T-helper 2 cell treated with Interferon-gamma antibody and Interleukin-4, amounts not matched to agents 5 μg/mL and 100 μg/mL, for 36 hours (primary cell): ENCODE measurements around the gene NACC2.

Experiments
- DNase-seq: peaks from one replicate; pipeline ENCODE4 v3.0.0; 2021; ENCODE audit warnings: low spot score
- H3K27ac Mint-ChIP-seq: one replicate; pipeline ENCODE4 v1.8.0; 2021; ENCODE audit warnings: mild to moderate bottlenecking, mixed read lengths
- H3K27me3 Mint-ChIP-seq: one replicate; pipeline ENCODE4 v1.8.0; 2021; ENCODE audit warnings: low read depth, mixed read lengths
- H3K36me3 Mint-ChIP-seq: one replicate; pipeline ENCODE4 v1.8.0; 2021; ENCODE audit warnings: low read depth, mixed read lengths
- H3K4me1 Mint-ChIP-seq: one replicate; pipeline ENCODE4 v1.8.0; 2021; ENCODE audit warnings: low read depth, mixed read lengths
- H3K4me3 Mint-ChIP-seq: one replicate; pipeline ENCODE4 v1.8.0; 2022; ENCODE audit warnings: mild to moderate bottlenecking, moderate library complexity, mixed read lengths
- H3K9me3 Mint-ChIP-seq: one replicate; pipeline ENCODE4 v1.8.0; 2021; ENCODE audit warnings: mixed read lengths

NACC2 gene

DNA sequence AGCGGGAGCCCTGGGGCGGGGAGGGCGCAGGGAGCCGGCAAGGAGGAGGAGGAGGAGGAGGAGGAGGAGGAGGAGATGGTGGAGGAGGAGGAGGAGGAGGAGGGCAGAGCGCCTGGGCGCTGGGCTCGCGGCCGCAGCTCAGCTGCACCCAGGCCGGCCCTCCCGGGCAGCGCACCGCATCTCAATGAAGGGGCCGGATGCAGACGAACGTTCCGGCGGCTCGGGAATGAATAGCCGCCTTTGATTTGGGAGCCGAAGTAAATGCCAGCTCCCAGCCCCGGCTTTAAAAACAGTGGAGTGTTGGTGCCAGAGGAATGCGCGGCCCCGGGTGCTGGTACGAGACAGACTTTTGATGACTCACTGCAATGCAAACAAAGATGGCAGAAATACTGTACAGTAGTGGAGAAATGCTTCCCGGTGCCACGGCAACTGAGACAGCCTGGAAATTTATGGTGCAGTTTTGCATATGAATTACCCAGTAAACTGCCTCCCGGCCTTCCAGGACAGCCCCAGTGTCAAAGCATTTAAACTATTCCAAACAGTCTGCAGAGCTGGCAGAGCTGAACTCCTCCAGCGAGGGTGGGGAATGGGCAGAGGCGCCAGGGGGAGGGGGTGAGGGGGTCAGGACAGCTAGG, 43.1 kb downstream of the NACC2 start:
- H3K36me3 Mint-ChIP-seq: no peaks in the 10 kb centered on the region
- no peaks in the 10 kb centered on the region for H3K9me3 Mint-ChIP-seq
- no peaks in the 10 kb centered on the region for H3K4me1 Mint-ChIP-seq
- H3K4me3 Mint-ChIP-seq: no peak overlapping the region
- peaks cover 6% of the 10 kb centered on the region for H3K27me3 Mint-ChIP-seq
- H3K27ac Mint-ChIP-seq: no peak overlapping the region
- DNase-seq: no peak

- Mint-ChIP-seq H3K27ac (no peak overlapping the region), H3K4me1 (no peaks in the 10 kb centered on the region), H3K27me3 (peaks cover 6% of the 10 kb centered on the region), H3K36me3 (no peaks in the 10 kb centered on the region), H3K4me3 (no peak overlapping the region), H3K9me3 (no peaks in the 10 kb centered on the region)
- no peak for DNase-seq
These were observed 43.6 kb downstream of the NACC2 start for GRCh38 chr9:136051453-136051836.

DNA sequence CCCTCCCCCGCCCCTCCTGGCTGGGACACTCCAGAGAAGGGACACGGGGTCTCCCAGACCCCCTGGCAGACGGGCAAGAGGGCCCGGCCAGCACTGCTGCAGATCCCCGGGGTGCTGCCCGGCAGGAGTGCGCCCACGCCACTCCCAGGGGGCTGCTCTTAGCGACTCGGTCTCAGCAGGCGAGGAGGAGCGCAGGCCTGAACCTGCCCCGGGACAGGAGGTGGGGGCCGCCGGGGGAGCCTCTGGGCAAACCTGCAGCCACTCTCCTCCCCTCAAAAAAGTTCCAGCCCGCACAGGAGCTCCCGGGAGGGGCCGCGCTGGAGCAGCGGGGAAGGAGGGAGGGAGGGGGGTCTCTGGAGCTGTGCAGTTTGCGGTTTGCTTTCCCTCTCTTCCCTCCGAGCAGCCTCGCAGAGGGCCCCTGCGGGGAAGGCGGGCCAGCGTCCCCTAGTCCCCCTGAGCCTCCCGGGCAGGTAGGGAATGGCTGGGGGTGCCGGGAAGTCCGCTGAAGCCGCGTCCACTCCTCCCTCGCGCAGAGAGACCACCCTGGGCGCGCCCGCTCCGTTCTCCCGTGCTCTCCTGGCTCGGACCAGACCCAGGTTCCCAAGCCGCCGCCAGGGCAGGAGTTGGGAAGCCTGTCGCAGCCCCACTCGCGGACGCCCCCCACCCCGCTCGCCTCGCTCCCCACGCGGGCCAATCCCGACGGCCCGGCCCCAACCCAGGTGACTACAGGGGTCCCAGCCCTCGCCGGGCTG, 44.2 kb downstream of the NACC2 start:
- Mint-ChIP-seq H3K9me3 (no peaks in the 10 kb centered on the region), H3K27ac (no peak overlapping the region), H3K4me3 (no peak overlapping the region), H3K36me3 (no peaks in the 10 kb centered on the region), H3K4me1 (no peaks in the 10 kb centered on the region), H3K27me3 (peaks cover 6% of the 10 kb centered on the region)
- DNase-seq: no peak

GRCh38 chr9:136050266-136050700, 44.8 kb downstream of the NACC2 start:
- H3K27me3 Mint-ChIP-seq: peaks cover 6% of the 10 kb centered on the region
- no peak overlapping the region for H3K4me3 Mint-ChIP-seq
- no peak overlapping the region for H3K27ac Mint-ChIP-seq
- DNase-seq: no peak
- no peaks in the 10 kb centered on the region for H3K4me1 Mint-ChIP-seq
- H3K9me3 Mint-ChIP-seq: no peaks in the 10 kb centered on the region
- H3K36me3 Mint-ChIP-seq: no peaks in the 10 kb centered on the region

- H3K27me3 Mint-ChIP-seq: peaks cover 6% of the 10 kb centered on the region
- H3K36me3 Mint-ChIP-seq: no peaks in the 10 kb centered on the region
- H3K9me3 Mint-ChIP-seq: no peaks in the 10 kb centered on the region
- no peak for DNase-seq
- no peak overlapping the region for H3K4me3 Mint-ChIP-seq
- H3K27ac Mint-ChIP-seq: no peak overlapping the region
- H3K4me1 Mint-ChIP-seq: no peaks in the 10 kb centered on the region
These were observed 45.4 kb downstream of the NACC2 start for GRCh38 chr9:136049491-136050265.

DNA sequence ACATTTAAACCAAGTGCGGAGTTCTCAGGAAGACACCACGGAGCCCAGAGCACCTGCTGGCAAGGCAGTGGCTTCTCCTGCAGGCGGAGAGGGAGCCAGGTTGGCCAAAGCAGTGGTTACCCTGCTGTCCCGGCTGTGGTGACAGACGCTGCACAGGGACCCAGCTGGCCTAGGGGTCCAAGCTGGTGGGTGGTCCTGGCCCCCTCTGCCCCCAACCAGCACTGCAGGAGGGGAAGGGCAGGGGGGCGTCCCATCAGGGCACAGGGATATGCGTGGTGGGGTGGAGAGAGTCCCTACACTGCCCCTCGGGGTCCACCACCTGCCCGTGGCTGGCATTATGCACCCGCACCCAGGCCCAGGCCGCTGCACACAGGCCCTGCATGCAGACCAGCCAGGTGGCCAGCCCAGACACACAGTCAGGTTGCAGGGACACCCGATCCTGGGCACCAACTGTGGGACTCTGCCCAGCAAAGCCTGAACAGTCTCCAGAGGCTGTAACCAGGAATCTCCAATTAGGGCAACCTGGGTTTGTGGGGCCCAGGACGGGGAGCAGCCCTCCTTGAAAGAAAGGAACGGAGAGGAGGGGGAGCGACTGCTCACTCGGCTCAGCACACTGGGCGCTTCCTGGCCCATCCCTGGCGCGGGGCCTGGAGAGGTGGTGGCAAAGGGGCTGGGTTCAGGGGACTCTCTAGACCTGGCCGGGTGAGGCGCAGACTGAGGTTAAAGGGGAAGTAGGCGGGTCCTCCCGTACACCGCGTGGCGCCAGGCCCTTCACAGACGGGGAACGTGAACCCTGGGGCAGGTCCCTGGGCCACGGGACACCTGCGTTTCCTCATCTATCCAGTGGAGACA, 46.3 kb downstream of the NACC2 start:
- no peak for DNase-seq
- Mint-ChIP-seq H3K4me3 (no peak overlapping the region), H3K36me3 (no peaks in the 10 kb centered on the region), H3K9me3 (no peaks in the 10 kb centered on the region), H3K27ac (no peak overlapping the region), H3K4me1 (no peaks in the 10 kb centered on the region), H3K27me3 (peaks cover 6% of the 10 kb centered on the region)

DNA sequence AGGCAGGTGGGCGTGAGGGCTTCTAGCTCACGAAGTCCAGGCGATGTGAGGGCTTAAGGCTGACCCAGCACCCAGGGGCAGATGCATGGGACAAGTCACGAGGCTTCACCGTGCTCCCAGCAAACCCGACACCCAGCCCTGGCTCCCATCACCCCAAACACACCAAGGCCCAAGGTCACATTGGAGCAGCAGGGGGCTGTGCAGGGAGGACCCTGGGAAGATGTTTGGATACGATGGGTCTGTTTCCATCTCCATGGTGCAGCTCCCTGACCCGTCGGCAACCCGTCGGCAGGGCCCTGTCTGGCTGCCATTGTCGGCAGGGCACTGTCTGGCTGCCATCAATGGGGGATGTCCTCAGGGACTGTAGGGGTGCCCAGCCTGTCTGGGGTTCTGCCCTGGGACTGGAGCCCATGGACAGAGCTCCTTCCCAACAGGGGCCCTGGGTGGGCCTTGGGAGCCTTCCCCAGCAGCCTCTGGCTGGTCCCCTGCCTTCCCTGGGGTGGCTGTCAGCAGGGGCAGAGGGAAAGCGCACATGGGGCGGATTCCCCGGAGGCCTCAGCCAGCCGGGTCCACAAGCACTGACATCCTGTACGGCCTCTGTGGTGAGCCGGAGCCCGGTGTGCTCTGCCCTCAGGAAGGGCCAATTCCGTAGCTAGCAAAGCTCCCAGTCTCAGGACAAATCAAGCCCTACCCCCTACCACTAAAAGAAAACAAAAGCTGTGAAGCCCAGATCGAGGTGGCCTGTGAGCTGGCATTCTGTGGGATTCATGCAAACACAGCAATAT, 47.1 kb downstream of the NACC2 start:
- H3K27me3 Mint-ChIP-seq: peaks cover 6% of the 10 kb centered on the region
- H3K4me1 Mint-ChIP-seq: no peaks in the 10 kb centered on the region
- H3K9me3 Mint-ChIP-seq: no peaks in the 10 kb centered on the region
- no peaks in the 10 kb centered on the region for H3K36me3 Mint-ChIP-seq
- no peak overlapping the region for H3K27ac Mint-ChIP-seq
- no peak overlapping the region for H3K4me3 Mint-ChIP-seq
- no peak for DNase-seq

DNA sequence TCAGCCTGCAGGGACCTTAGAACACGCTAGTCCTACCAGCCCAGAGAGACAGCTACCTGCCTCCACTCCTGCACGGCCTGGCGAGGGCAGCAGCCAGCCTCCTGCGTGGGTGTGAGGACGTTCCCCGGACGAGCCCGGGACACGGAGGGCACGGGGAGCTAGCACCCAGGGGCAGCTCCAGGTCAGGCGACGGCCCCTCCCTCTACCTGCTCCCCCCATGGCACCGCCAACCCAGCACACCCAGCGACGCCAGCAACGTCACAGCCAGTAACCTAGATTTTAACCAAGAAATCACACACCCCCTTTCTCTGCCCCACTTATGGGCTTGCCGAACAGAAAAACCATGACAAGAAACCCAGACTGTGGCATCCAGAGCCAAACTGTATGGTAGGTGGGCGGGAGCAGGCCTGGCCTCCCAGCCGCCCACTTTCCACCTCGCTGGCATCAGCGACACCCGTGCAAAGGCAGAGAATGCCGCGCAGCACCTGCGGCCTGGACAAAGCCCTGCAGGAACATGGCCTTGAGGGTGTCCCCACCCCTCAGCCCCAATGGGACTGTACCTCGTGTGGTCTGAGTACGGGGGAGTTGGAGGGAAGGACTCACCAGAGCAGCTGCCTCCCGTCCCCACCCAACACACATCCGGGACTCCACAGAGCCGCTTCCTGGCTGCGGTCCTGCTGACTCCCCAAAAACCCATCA, 47.9 kb downstream of the NACC2 start:
- peaks cover 4% of the 10 kb centered on the region for H3K27me3 Mint-ChIP-seq
- no peaks in the 10 kb centered on the region for H3K36me3 Mint-ChIP-seq
- H3K4me1 Mint-ChIP-seq: no peaks in the 10 kb centered on the region
- H3K9me3 Mint-ChIP-seq: no peaks in the 10 kb centered on the region
- H3K4me3 Mint-ChIP-seq: no peak overlapping the region
- no peak overlapping the region for H3K27ac Mint-ChIP-seq
- DNase-seq: no peak

DNA sequence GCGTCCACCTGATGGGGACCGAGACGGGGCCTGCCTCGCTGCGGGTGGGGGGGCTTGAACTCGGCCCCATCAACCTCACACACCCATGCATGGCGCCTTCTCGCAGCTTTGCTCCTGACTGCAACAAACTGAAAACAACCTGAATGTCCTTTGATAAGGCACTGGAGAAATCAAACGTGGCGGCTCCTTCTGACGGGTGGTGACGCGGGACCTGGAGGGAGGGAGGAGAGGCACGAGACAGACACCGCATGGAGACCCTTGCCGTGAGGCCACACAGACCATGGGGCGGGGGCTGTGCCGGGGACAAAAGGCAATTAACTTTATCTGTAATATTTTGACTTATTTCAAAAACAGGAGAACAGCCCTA, 48.6 kb downstream of the NACC2 start:
- no peak for DNase-seq
- Mint-ChIP-seq H3K9me3 (no peaks in the 10 kb centered on the region), H3K27ac (no peak overlapping the region), H3K4me3 (no peak overlapping the region), H3K4me1 (no peaks in the 10 kb centered on the region), H3K36me3 (no peaks in the 10 kb centered on the region), H3K27me3 (no peaks in the 10 kb centered on the region)

- Mint-ChIP-seq H3K4me1 (no peaks in the 10 kb centered on the region), H3K27ac (no peak overlapping the region), H3K4me3 (no peak overlapping the region), H3K27me3 (no peaks in the 10 kb centered on the region), H3K9me3 (no peaks in the 10 kb centered on the region), H3K36me3 (no peaks in the 10 kb centered on the region)
- no peak for DNase-seq
These were observed 49.2 kb downstream of the NACC2 start for GRCh38 chr9:136045595-136046553.

- Mint-ChIP-seq H3K36me3 (no peaks in the 10 kb centered on the region), H3K27me3 (no peaks in the 10 kb centered on the region), H3K4me1 (no peaks in the 10 kb centered on the region), H3K9me3 (no peaks in the 10 kb centered on the region), H3K4me3 (no peak overlapping the region), H3K27ac (no peak overlapping the region)
- no peak for DNase-seq
These were observed 50.0 kb downstream of the NACC2 start for GRCh38 chr9:136044971-136045594.
